HG03139 (cell line): Measurements from ENCODE around the gene ARHGAP26.

Experiments
- ATAC-seq: cut with Tn5 transposase; IDR thresholded peaks from one replicate; pipeline ENCODE4 v1.9.1; 2021; ENCODE audit not compliant: unreplicated experiment

ARHGAP26 gene

DNA sequence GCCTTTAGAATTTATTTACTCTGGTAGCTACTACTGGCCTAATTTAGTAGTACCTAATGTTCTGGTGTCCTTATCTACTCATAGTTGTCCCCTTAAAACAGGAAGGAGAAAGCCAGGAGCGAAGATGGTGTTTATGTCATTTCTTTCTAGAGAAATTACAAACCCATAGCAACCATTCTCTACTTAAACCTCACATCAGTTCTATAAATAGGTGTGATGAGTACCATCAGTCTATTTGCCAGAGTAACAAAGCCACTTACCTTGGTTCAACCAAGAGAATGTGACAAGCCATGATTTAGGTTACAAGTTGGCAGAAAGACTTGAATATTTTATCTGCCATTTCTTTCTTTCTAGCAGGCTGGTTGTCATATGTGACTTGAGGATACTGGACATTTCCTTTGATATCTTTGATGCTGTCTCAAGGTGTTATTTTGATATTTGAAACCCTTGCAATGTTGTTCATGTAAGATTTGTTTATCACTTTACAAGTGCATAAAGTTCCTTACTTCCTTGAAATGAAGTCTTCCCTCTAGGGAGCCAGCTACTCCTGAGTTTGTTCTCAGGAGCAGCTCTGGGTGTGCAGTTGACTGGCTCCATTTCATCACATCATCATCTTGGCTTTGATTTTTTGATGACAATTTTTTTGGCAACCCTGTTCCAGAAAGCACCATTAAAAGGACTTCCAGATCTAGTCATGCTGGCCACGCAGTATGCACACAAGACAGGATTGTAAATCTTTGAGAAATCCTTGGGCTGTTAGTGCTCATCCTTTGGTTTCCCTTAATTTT, 286.8 kb downstream of the ARHGAP26 start:
- no peak for ATAC-seq

- peak; percentile 46 for ATAC-seq
These were observed 287.4 kb downstream of the ARHGAP26 start for GRCh38 chr5:143057580-143057999.

- ATAC-seq = no peak
These were observed 289.2 kb downstream of the ARHGAP26 start for GRCh38 chr5:143059355-143059754.

- ATAC-seq = no peak
These were observed 290.0 kb downstream of the ARHGAP26 start for GRCh38 chr5:143059976-143060765.

- no peak for ATAC-seq
These were observed 291.2 kb downstream of the ARHGAP26 start for GRCh38 chr5:143061161-143061945.

DNA sequence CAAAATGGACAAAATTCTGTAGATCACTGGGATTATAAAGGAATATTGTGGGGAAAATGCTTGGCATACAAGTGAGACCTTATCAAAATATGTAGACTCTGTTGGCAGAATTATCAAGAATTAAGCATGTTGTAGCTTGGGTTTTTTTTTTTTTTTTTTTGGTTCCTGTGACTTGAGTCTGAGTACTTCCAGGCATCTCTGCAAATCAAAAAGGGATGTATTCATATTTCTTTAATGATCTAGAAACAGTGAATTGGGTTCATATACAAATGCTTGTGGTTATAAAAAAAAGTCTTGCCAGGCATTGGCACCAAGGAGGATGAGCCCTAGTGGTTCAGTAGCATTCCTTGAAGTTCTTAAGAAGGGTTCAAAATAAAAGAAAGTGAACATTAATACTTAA, 292.2 kb downstream of the ARHGAP26 start:
- no peak for ATAC-seq

DNA sequence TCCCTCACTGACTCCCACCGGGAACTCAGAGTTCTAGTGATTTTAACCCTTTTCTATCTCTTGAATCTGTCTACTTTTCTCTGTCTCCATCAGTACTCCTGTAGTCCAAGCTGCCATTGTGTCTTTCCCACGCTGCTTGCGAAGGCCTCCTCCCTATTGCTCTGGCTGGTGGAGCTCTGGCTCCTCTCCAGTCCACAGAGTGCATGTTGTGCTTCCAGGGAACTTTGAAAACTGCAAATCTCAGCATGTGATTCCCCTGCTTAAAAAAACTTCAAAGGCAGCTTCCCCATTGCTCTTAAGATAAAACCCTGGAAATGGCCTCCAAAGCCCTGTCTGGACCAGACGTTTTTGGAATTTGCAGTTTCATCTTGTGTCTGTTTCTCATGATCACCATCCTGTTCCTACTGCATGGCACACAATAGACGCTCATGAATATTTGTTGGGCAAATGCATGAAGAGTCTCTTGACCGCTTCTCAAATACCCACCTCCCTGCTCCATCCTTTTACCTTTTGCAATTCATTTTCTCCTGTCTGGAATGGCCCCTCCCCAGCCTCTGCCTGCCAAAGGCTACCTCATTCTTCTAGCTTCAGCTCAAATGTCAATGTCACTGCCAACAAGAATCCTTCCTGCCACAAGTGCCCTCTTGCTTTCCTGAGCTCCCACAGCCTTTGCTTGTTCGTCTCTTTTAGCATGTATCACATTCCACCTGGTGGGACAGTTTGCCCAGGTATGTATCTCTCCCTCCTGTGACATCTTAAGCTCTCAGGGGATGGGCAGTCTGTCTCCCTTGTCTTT, 293.2 kb downstream of the ARHGAP26 start:
- no peak for ATAC-seq

DNA sequence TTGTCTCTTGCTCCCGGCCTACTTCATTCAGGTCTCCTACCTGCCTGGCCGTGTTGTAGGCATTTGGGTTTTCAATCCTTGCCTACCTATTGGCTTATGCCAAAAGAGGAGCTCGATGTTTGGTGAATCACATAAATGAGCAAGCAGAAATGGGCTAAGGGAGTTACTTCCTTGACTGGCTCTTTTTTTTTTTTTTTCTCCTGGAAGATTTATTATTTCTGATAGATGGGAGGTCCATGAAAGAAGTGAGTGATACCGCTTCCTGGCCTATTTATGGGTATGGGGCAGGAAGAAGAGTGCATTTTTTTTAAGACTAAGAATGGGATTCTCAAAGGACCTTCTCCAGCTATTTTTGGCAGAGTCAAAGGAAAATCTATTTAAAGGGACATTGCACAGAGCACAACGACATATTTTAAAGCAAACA, 294.1 kb downstream of the ARHGAP26 start:
- no peak for ATAC-seq

DNA sequence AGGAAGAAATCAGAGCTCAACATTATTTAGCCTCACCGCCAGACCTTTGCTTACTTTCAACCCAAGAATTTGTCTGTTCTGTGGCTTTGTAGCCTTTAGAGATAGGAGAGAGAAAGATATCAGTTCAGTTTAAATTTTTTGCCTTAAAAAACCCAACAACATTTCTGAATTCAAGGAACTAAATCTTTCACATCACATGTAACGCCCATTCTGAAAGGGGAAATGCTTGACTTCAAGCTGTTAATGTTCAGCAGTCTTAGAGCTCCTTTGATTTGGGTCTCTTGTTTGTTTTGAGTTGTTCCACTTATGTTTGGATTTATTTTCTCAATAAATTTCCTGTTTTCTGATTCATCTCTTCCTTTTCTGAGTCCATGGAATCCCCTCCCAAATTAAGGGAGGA, 294.5 kb downstream of the ARHGAP26 start:
- no peak for ATAC-seq

DNA sequence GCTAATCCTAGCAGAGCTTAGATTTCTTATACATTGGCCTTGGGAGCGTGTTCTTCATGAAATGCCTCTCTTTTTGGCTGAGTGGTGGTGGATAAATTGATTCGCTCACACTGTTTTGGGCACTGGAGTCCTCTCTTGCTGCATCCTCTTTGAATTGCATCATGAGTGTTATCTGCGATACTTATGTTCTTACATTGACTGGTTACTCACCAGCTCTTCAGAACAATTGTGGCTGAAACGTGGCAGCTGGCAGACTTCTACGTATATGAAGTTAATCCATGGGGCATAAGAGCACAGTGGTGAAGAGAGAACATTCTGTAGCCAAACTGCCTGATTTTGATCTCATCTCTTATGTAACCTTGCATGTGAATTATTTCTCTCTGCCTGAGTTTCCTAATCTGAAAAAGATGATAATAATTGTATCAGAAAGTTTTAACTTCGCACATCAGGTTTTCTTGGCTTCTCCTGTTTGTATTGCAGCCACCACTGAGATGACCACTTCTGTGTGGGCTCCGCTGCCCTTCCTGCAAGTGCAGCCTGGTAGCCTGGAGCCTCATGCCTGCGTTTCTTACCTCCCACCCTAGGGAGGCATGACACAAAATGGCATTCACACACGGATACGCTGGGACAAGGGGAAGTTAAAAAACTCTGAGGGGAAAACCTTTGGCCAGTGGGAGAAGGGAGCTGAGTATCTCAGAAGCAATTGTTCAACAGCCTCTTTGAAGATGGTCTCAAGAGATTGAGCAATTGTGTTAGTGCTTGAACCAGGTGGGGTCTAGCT, 295.2 kb downstream of the ARHGAP26 start:
- ATAC-seq = no peak

- no peak for ATAC-seq
These were observed 295.9 kb downstream of the ARHGAP26 start for GRCh38 chr5:143065996-143066522.

DNA sequence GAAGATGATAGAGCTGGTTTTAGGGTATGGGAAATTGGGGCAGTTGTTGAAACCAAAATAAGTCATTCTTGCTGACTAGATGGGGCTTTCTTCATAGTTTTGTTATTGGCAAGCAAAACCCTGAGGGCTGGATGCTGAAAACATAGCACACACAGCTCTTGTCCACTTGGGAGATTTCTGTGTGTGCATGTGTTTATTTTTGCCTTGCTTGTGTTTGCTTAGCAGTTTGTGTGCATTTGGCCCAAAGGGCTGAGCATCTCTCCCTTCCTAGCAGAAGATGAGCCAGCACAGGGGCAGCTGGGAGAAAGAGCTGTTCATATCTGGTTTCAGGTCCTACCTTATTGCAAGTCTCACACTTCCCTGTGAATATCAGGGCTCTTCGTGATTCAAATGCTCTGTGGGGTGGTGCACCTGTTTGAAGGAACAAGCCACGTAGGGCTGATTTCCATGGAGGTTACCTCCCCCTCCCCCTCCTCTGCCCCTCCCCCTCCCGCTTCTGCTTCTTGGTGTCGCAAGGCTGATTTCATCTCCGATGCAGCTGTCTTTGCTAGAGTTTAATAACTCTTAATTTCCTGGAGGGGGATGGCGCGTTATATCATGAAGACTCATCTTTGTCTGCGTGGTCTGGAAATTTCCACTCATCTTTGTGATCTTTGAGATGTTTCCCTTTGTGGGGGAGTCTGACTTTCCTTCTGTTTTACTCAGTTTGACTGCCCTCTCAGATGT, 296.5 kb downstream of the ARHGAP26 start:
- peak; percentile 64 for ATAC-seq

DNA sequence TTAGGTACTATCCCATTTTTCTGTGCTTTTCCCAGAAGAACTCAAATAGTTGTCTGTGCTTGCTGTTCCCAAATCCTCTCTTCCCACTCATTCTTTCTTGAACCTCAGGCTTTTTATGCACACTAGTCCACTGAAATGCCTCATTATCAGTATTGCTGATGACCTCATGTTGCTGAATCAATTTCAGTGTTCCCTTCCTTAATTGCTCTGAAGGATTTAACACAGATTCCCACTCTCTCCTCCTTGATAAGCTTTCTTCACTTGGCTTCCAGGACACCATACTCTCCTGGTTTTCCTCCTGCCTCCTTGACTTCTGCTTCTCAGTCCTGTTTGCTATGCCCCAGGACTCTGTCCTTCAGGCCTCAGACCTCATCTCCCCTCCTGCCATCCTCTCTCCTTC, 298.5 kb downstream of the ARHGAP26 start:
- no peak for ATAC-seq

DNA sequence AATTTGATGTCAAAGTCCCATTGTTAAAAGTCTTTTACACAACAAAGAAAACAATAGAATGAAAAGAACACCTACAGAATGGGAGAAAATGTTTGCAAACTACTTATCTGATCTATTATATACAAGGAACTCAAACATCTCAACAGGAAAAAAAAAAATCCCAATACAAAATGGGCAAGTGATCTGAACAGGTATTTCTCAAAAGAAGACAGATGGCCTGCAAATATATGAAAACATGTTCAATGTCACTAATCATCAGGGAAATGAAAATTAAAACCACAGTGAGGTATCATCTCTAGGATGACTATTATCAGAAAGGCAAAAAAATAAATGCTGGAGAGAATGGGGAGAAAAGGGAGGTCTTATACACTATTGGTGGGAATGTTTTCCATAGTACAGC, 301.8 kb downstream of the ARHGAP26 start:
- ATAC-seq = no peak

GRCh38 chr5:143072734-143073133, 302.6 kb downstream of the ARHGAP26 start:
- ATAC-seq = no peak

DNA sequence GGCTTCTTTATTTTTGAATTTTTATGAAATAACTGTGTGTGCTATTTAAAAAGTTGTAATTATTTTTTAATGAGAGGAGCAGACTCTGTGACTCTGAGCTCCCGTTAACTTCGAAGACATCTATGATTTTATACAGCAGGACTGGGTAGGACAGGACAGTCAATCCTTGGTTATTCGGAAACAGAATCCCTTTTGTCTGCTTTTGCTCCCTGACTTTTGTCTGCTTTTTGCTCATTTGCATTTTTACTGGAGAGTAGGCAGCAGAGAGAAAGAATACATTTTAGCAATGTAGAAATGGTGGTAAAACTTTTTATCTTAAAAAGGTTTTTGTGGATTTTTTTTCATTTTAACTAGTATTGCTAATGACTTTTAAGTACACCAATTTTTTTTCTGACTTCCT, 303.6 kb downstream of the ARHGAP26 start:
- no peak for ATAC-seq

- ATAC-seq = no peak
These were observed 304.3 kb downstream of the ARHGAP26 start for GRCh38 chr5:143074414-143074996.

- no peak for ATAC-seq
These were observed 306.2 kb downstream of the ARHGAP26 start for GRCh38 chr5:143076377-143076776.
